ENCODE results near the gene CEP126.

CEP126 gene

GRCh38 chr11:101881586-101881985, 33.2 kb upstream of the CEP126 start:
- TF ChIP-seq CTCF (conservative IDR thresholded peaks at IDR 0.05; ENCODE audit: control insufficient read depth, insufficient read depth, low read depth, low read length), result no peak
- no peak overlapping the region for H3K4me3 ChIP-seq (ENCODE audit: control insufficient read depth, low read depth, low read length)
- peak; percentile 65 for DNase-seq (ENCODE audit: low read depth)

- no peak for TF ChIP-seq CTCF (conservative IDR thresholded peaks at IDR 0.05; ENCODE audit: control insufficient read depth, insufficient read depth, low read depth, low read length)
- DNase-seq (ENCODE audit: low read depth), result no peak
- no peak overlapping the region for H3K4me3 ChIP-seq (ENCODE audit: control insufficient read depth, low read depth, low read length)
Measured at GRCh38 chr11:101885631-101886030, 29.2 kb upstream of the CEP126 start.

DNA sequence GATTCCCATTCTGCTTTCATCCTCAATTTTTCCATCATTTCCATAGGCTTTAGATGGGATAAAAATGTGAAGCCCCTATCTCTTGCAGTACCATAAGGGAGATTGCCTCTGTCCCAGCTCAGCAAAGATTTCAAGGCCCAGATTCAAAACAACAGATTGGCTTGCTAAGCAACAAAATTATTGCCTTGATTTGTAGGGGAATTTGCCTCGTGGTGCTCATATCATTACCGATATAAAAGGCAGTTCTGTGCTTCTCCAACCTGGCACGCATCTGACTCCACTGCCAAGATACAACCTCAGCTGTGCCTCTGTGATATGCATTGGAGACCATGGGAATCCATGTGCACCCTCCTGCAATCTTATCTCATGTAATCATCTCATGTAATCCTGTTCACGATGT, 25.0 kb upstream of the CEP126 start:
- no peak for TF ChIP-seq CTCF (conservative IDR thresholded peaks at IDR 0.05; ENCODE audit: control insufficient read depth, insufficient read depth, low read depth, low read length)
- DNase-seq (ENCODE audit: low read depth), result no peak
- no peak overlapping the region for H3K4me3 ChIP-seq (ENCODE audit: control insufficient read depth, low read depth, low read length)

DNA sequence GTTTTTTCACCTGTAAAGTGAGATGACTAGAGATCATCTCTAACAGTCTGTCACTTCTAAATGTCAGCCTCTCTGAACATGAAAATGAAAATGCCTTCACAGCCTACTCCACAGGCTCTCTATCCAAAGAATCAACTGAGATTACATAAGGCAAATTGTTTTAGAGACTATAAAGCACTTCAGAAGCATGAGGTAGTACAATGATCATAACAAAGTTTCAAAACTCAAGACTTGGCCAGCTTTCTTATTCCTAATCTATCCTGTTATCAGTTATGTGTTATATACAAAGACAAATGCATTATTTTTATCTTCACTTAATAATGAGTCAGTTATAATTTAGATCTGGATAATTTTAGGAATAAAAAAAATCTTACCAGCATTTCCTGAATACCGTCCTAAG, 20.3 kb upstream of the CEP126 start:
- H3K4me3 ChIP-seq (ENCODE audit: control insufficient read depth, low read depth, low read length), result no peak overlapping the region
- no peak for TF ChIP-seq CTCF (conservative IDR thresholded peaks at IDR 0.05; ENCODE audit: control insufficient read depth, insufficient read depth, low read depth, low read length)
- DNase-seq (ENCODE audit: low read depth), result no peak

DNA sequence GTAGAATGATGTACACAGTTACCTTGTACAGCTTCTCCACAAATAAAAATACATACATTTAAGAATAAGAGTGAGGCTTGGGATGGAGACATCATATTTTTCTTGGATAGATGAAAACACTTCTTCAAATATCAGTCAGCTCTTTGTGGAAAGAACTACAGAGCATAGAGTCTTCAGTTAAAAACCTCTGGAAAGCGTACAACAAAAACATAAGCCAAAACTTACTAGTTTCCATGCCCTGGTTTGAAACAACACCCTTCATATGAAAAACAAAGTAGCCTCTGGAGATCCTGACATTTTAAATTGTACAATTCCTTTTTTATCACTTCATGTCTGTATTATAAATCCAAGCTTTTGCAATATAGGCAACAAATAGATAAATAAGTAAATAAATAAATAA, 7.0 kb upstream of the CEP126 start:
- TF ChIP-seq CTCF (conservative IDR thresholded peaks at IDR 0.05; ENCODE audit: control insufficient read depth, insufficient read depth, low read depth, low read length), result no peak
- no peak overlapping the region for H3K4me3 ChIP-seq (ENCODE audit: control insufficient read depth, low read depth, low read length)
- no peak for DNase-seq (ENCODE audit: low read depth)

DNA sequence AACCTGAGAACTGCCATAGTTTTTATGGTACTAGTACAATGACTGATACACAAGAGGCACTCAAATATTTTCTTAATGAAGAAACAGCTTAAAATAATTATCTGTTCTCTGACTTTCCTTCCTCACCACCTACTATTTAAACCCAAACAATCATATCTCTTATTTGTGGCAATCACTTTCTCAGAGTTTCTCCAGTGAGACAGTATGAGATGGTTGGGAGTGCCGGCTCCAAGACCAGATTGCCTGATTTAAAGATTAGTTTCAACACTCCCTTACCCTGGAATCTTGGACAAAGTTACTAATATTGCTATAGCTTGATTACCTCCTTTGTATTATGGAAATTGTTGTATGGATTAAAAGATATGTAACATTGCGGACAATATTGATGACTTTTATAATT, 5.7 kb upstream of the CEP126 start:
- H3K4me3 ChIP-seq (ENCODE audit: control insufficient read depth, low read depth, low read length), result no peak overlapping the region
- no peak for TF ChIP-seq CTCF (conservative IDR thresholded peaks at IDR 0.05; ENCODE audit: control insufficient read depth, insufficient read depth, low read depth, low read length)
- no peak for DNase-seq (ENCODE audit: low read depth)

DNA sequence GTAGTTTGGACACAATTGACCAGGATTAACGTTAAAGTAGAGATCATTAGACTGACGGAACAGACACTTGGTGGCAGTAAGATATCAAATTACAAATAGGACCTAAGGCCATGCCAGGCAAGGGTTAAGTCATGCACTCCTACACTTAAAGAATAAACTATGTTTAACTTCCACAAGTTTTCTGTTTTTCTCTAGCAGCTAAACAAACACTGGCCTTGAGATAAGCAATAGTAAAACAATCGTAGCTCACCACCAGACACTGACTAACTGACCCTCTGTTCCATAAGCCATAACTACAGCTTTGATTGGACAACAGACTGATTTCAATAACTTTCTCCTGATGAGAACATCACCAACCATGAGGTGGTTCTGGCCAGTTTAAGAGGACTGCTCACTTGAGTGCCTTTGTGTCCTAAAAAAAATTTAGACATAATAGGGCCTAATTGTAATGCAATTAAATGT, 2.0 kb upstream of the CEP126 start:
- H3K4me3 ChIP-seq (ENCODE audit: control insufficient read depth, low read depth, low read length), result no peak overlapping the region
- TF ChIP-seq CTCF (conservative IDR thresholded peaks at IDR 0.05; ENCODE audit: control insufficient read depth, insufficient read depth, low read depth, low read length), result no peak
- DNase-seq (ENCODE audit: low read depth), result peak; percentile 26

Data from fibroblast of mammary gland (primary cell).